Measurements from ENCODE around the gene MADD. TPM values are rescaled to one million over a fixed set of nuclear protein-coding genes. Genes with fewer than 3 reads are reported as not detected.

The MADD gene
- total RNA-seq, 1 donor from 2014 or later = 9.0 TPM

GRCh38 chr11:47359162-47359561 is 89.2 kb downstream of the MADD start:
- FAIRE-seq (no peak), DNase-seq (ENCODE audit: low read depth) (no peak)
- Histone ChIP-seq H3K4me3 (ENCODE audit: low read depth, low read length) (no peak overlapping the region), H3K36me3 (ENCODE audit: control insufficient read depth, insufficient read depth, low read length) (no peaks in the 10 kb centered on the region), H3K27me3 (ENCODE audit: control insufficient read depth, insufficient read depth, low read length) (peaks cover 2% of the 10 kb centered on the region)
- no peak for TF ChIP-seq CTCF (IDR thresholded peaks at IDR 0.05; ENCODE audit: insufficient read depth, low read length, severe bottlenecking)

- Histone ChIP-seq H3K36me3 (ENCODE audit: control insufficient read depth, insufficient read depth, low read length) (no peaks in the 10 kb centered on the region), H3K27me3 (ENCODE audit: control insufficient read depth, insufficient read depth, low read length) (peaks cover 2% of the 10 kb centered on the region), H3K4me3 (ENCODE audit: low read depth, low read length) (no peak overlapping the region)
- DNase-seq (ENCODE audit: low read depth) (no peak), FAIRE-seq (no peak)
- TF ChIP-seq CTCF (IDR thresholded peaks at IDR 0.05; ENCODE audit: insufficient read depth, low read length, severe bottlenecking) = no peak
These were observed 89.7 kb downstream of the MADD start for GRCh38 chr11:47359586-47359985.

GRCh38 chr11:47360341-47360740 is 90.4 kb downstream of the MADD start:
- Histone ChIP-seq H3K27me3 (ENCODE audit: control insufficient read depth, insufficient read depth, low read length) (peaks cover 2% of the 10 kb centered on the region), H3K4me3 (ENCODE audit: low read depth, low read length) (no peak overlapping the region), H3K36me3 (ENCODE audit: control insufficient read depth, insufficient read depth, low read length) (no peaks in the 10 kb centered on the region)
- TF ChIP-seq CTCF (IDR thresholded peaks at IDR 0.05; ENCODE audit: insufficient read depth, low read length, severe bottlenecking) = no peak
- no peak for DNase-seq (ENCODE audit: low read depth)
- no peak for FAIRE-seq

GRCh38 chr11:47361419-47361818 is 91.5 kb downstream of the MADD start:
- Histone ChIP-seq H3K36me3 (ENCODE audit: control insufficient read depth, insufficient read depth, low read length) (no peaks in the 10 kb centered on the region), H3K27me3 (ENCODE audit: control insufficient read depth, insufficient read depth, low read length) (peaks cover 2% of the 10 kb centered on the region), H3K4me3 (ENCODE audit: low read depth, low read length) (no peak overlapping the region)
- FAIRE-seq (no peak), DNase-seq (ENCODE audit: low read depth) (no peak)
- TF ChIP-seq CTCF (IDR thresholded peaks at IDR 0.05; ENCODE audit: insufficient read depth, low read length, severe bottlenecking) = no peak

- FAIRE-seq (no peak), DNase-seq (ENCODE audit: low read depth) (no peak)
- TF ChIP-seq CTCF (IDR thresholded peaks at IDR 0.05; ENCODE audit: insufficient read depth, low read length, severe bottlenecking) = no peak
- H3K4me3 ChIP-seq (ENCODE audit: low read depth, low read length) = no peak overlapping the region
- no peaks in the 10 kb centered on the region for H3K36me3 ChIP-seq (ENCODE audit: control insufficient read depth, insufficient read depth, low read length)
- peaks cover 2% of the 10 kb centered on the region for H3K27me3 ChIP-seq (ENCODE audit: control insufficient read depth, insufficient read depth, low read length)
These were observed 96.1 kb downstream of the MADD start for GRCh38 chr11:47366020-47366490.

GRCh38 chr11:47369676-47370075 is 99.7 kb downstream of the MADD start:
- TF ChIP-seq CTCF (IDR thresholded peaks at IDR 0.05; ENCODE audit: insufficient read depth, low read length, severe bottlenecking) = no peak
- DNase-seq (ENCODE audit: low read depth) (no peak), FAIRE-seq (no peak)
- no peaks in the 10 kb centered on the region for H3K36me3 ChIP-seq (ENCODE audit: control insufficient read depth, insufficient read depth, low read length)
- H3K4me3 ChIP-seq (ENCODE audit: low read depth, low read length) = no peak overlapping the region
- no peaks in the 10 kb centered on the region for H3K27me3 ChIP-seq (ENCODE audit: control insufficient read depth, insufficient read depth, low read length)
